Liver (tissue), 3 donors: ENCODE results near the gene ALKBH5.

Experiments used
- CTCF ChIP-seq: fragments of 150-350 bp; IDR thresholded peaks from 2 replicates; pipeline ENCODE4 v1.5.1; 2017; ENCODE audit warnings: improper control_type of control experiment, low read depth, low read length; ENCODE audit not compliant: missing input control
- FOXA1 ChIP-seq: IDR thresholded peaks from 2 replicates; pipeline ENCODE4 v1.6.1; 2016; ENCODE audit warnings: antibody characterized with exemption
- GABPA ChIP-seq, 2 donors: IDR thresholded peaks in 1 of 2; conservative IDR thresholded peaks in 1 of 2; 2 replicates each; pipeline ENCODE4 v1.6.1; 2016; ENCODE audit warnings: antibody characterized with exemption in 2 of 2, mild to moderate bottlenecking in 1 of 2, moderate library complexity in 1 of 2
- MAX ChIP-seq: IDR thresholded peaks from 2 replicates; pipeline ENCODE4 v1.6.1; 2016; ENCODE audit warnings: antibody characterized with exemption
- RAD21 ChIP-seq, 2 donors: IDR thresholded peaks; 2 replicates each; pipeline ENCODE4 v1.6.1; 2016; ENCODE audit warnings: antibody characterized with exemption in 2 of 2, mild to moderate bottlenecking in 2 of 2
- REST ChIP-seq: IDR thresholded peaks from 2 replicates; pipeline ENCODE4 v1.6.1; 2016; ENCODE audit warnings: antibody characterized with exemption, mild to moderate bottlenecking
- SP1 ChIP-seq: IDR thresholded peaks from 2 replicates; pipeline ENCODE4 v1.6.1; 2018; ENCODE audit warnings: antibody characterized with exemption, mild to moderate bottlenecking
- YY1 ChIP-seq: IDR thresholded peaks from 2 replicates; pipeline ENCODE4 v1.6.1; 2016; ENCODE audit warnings: antibody characterized with exemption, mild to moderate bottlenecking
- ZBTB33 ChIP-seq: IDR thresholded peaks from 2 replicates; pipeline ENCODE4 v1.6.1; 2016; ENCODE audit warnings: antibody characterized with exemption
- donor health status: healthy.
- donor health status: healthy.

- TF ChIP-seq CTCF (no peak), SP1 (no peak), YY1 (no peak), MAX (no peak), REST (no peak), GABPA (IDR thresholded peaks at IDR 0.05 in 1 of 2, conservative IDR thresholded peaks at IDR 0.05 in 1 of 2) (no peak), RAD21 (IDR thresholded peaks at IDR 0.05) (no peak), FOXA1 (no peak), ZBTB33 (no peak)
Measured at GRCh38 chr17:18179804-18180203, 3.8 kb upstream of the ALKBH5 start.
